ENCODE data around the gene C1QTNF12.

DNA sequence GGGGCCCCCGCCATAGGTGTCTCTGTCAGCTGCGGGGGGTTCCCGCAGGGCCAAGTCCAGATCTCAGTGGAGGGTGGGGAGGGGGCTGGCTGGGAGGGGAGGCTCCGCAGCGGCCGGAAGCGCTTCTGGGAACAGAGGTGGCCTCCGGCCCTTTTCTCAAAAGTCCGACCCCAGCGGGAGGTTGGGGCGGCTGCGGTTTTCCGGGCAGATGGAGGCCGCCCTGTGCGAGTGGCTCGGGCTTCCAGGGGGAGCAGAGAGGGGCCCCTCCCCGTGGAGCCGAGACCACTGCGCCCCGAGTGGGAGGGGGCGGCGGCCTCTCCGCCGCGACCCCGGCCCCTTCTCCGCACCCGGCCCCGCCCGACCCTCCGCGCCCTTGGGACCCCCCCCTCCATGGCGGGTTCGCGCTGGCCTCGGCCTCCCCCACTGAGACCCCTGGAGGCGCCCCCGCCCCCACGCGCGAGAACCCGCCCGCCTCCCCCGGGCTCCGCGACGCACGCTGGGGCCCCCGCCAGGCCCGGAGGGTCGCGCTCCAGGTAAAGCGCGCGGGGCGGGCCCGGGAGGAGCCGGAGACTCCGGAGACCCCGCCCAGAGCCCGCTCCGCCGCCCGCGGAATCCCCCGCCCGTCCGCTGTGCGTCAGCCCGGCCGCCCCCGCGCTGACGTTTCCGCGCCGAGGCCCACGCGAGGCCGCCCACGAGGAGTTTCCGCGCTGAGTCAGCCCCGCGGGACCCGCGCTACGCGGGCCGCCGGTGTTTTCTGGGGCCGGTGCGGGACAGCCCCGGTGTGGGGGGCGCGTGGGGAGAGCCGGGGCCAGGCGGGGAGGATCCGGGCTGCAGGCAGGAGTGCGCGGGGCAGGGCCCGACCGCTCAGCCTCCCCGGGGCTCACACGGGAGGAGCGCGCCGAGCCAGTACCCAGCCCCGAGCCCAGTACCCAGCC is 45.4 kb downstream of the C1QTNF12 start:
- TF ChIP-seq CTCF (IDR thresholded peaks at IDR 0.05; ENCODE audit: low read length), result no peak
- no peak for TF ChIP-seq EZH2 (IDR thresholded peaks at IDR 0.05; ENCODE audit: borderline replicate concordance, low read length)

Measured in OCI-LY1 (cell line).